HepG2 (cell line): ENCODE measurements around the gene CCDC117. TPM values are rescaled to one million over a fixed set of nuclear protein-coding genes. Genes with fewer than 3 reads are reported as not detected.

ENCODE experiments used
- EHMT2 ChIP-seq: fragments of 200-600 bp; sonication (generic); IDR thresholded peaks from 2 replicates; pipeline ENCODE4 v1.7.0; 2017; ENCODE audit warnings: antibody characterized with exemption, low read depth, low read length, borderline replicate concordance
- FOXA3 ChIP-seq: IDR thresholded peaks from 2 replicates; pipeline ENCODE4 v1.6.1; 2016; ENCODE audit warnings: missing genetic modification reagents, missing compliant biosample characterization
- PHF20 ChIP-seq: sonication (generic); formaldehyde crosslinking; IDR thresholded peaks from 2 replicates; pipeline ENCODE4 v1.5.0; 2020; ENCODE audit warnings: mild to moderate bottlenecking, missing genetic modification reagents
- POLR2AphosphoS2 ChIP-seq: IDR thresholded peaks from 2 replicates; pipeline ENCODE4 v1.6.1; 2011; ENCODE audit warnings: low read depth, low read length, improper control_type of control experiment
- RXRA ChIP-seq: sonication (generic); formaldehyde crosslinking; IDR thresholded peaks from 2 replicates; pipeline ENCODE4 v1.5.1; 2020; ENCODE audit warnings: missing genetic modification reagents
- TAF1 ChIP-seq: sonication (generic); formaldehyde crosslinking; IDR thresholded peaks from 2 replicates; pipeline ENCODE4 v1.4.0; 2020; ENCODE audit warnings: missing genetic modification reagents
- ZNF3 ChIP-seq: IDR thresholded peaks from 2 replicates; pipeline ENCODE4 v1.7.0; 2017; ENCODE audit warnings: inconsistent platforms
- ZNF784 ChIP-seq: sonication (generic); formaldehyde crosslinking; IDR thresholded peaks from 2 replicates; pipeline ENCODE4 v1.5.1; 2020; ENCODE audit warnings: missing genetic modification reagents, mild to moderate bottlenecking, borderline replicate concordance
- polyA plus RNA-seq, 8 experiments: library from polyadenylated mRNA; depleted of rRNA in 3 of 8; stranded (reverse) in 7 of 8; unstranded in 1 of 8; fragments of >200 nt; fragmentation: Illumina TruSeq in 4 of 8; extraction: Trizol in 4 of 8; gene quantifications; 2 replicates each; pipeline versions ENCODE4 v1.2.1 to v1.2.3, GENCODE V29; 2011 to 2016; ENCODE audit warnings: low read depth in 4 of 8, missing spikeins in 1 of 8, mixed read lengths in 1 of 8; ENCODE audit not compliant: insufficient read depth in 1 of 8
- total RNA-seq, 5 experiments: library from RNA; depleted of rRNA; stranded (reverse); fragments of >200 nt; fragmentation: Illumina TruSeq; extraction: Trizol; gene quantifications; 2 replicates each; pipeline ENCODE4 v1.2.3, GENCODE V29; 2016; ENCODE audit warnings: low read depth in 1 of 5
- TF ChIP-seq, protein P1 (sequence below): sonication (generic); formaldehyde crosslinking; IDR thresholded peaks from 2 replicates; pipeline ENCODE4 v1.5.1; 2020; ENCODE audit warnings: mild to moderate bottlenecking, missing genetic modification reagents, moderate library complexity
- TF ChIP-seq, protein P2 (sequence below): sonication (generic); formaldehyde crosslinking; IDR thresholded peaks from 2 replicates; pipeline ENCODE4 v1.4.0; 2020; ENCODE audit warnings: mild to moderate bottlenecking, missing genetic modification reagents
- TF ChIP-seq, protein P3 (sequence below): IDR thresholded peaks from 2 replicates; pipeline ENCODE4 v1.6.1; 2012; ENCODE audit warnings: inconsistent platforms
- TF ChIP-seq, protein P4 (sequence below), 2 experiments: sonication (generic) in 1 of 2; formaldehyde crosslinking in 1 of 2; IDR thresholded peaks; 2 replicates each; pipeline versions ENCODE4 v1.4.0 to v1.6.1; 2018 to 2020; ENCODE audit warnings: missing genetic modification reagents in 2 of 2, borderline replicate concordance in 1 of 2, low read depth in 1 of 2, mild to moderate bottlenecking in 1 of 2, missing biosample characterization in 1 of 2

Gene CCDC117
- total and polyA plus RNA-seq, 2 of the 13 experiments (the other 11 are each of a cell fraction or from before 2014, with no cell fraction given): 12.6 to 34.2 TPM

DNA sequence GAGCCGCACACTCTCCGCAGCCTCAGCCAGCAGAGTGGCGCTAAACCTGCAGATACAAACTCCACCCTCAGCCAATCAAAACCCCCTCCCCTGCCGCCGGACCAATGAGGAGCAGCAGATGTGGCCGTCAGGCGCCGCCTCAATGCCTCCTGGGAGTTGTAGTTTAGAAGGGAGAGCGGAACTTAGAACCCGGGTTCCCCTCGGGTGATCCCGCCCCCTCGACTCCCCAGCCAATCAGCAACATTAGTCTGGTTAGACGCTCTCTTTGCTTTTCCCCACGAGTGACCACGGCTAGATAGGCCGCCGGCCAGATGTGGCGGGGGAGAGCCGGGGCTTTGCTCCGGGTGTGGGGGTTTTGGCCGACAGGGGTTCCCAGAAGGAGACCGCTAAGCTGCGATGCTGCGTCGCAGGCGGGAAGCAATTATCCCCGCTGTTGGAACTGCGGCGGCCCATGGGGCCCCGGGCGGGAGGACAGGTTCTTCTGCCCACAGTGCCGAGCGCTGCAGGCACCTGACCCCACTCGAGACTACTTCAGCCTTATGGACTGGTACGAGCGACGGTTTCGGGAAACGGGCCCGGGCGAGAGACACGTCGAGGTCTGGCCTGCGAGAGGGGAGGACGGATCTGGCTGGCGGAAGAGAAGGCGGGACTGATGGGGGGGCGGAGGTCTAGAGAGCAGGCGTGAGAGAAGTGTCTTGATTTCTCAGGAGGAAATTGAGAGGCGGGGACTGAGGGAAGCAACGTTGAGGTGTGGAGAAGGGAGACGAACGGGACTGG is 30.5 kb upstream of the CCDC117 start, which contains the start of the genes CHEK2 and HSCB (continued):
- TF ChIP-seq FOXA3 (CRISPR knock-in tag) (peak; percentile 44; the same call in 1 of the 2 replicates), TAF1 (CRISPR knock-in tag) (peak; percentile 58; the same call in 1 of the 2 replicates), ZNF784 (CRISPR knock-in tag) (peak; percentile 81; the same call in 1 of the 2 replicates), PHF20 (CRISPR knock-in tag) (peak; percentile 50; the same call in 1 of the 2 replicates), RXRA (CRISPR knock-in tag) (peak; percentile 41; the same call in 1 of the 2 replicates), ZNF3 (no peak; the same call in 1 of the 2 replicates), POLR2AphosphoS2 (no peak), EHMT2 (no peak)
- TF ChIP-seq, protein P1, sequence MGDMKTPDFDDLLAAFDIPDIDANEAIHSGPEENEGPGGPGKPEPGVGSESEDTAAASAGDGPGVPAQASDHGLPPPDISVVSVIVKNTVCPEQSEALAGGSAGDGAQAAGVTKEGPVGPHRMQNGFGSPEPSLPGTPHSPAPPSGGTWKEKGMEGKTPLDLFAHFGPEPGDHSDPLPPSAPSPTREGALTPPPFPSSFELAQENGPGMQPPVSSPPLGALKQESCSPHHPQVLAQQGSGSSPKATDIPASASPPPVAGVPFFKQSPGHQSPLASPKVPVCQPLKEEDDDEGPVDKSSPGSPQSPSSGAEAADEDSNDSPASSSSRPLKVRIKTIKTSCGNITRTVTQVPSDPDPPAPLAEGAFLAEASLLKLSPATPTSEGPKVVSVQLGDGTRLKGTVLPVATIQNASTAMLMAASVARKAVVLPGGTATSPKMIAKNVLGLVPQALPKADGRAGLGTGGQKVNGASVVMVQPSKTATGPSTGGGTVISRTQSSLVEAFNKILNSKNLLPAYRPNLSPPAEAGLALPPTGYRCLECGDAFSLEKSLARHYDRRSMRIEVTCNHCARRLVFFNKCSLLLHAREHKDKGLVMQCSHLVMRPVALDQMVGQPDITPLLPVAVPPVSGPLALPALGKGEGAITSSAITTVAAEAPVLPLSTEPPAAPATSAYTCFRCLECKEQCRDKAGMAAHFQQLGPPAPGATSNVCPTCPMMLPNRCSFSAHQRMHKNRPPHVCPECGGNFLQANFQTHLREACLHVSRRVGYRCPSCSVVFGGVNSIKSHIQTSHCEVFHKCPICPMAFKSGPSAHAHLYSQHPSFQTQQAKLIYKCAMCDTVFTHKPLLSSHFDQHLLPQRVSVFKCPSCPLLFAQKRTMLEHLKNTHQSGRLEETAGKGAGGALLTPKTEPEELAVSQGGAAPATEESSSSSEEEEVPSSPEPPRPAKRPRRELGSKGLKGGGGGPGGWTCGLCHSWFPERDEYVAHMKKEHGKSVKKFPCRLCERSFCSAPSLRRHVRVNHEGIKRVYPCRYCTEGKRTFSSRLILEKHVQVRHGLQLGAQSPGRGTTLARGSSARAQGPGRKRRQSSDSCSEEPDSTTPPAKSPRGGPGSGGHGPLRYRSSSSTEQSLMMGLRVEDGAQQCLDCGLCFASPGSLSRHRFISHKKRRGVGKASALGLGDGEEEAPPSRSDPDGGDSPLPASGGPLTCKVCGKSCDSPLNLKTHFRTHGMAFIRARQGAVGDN (CRISPR knock-in tag): peak; percentile 94
- TF ChIP-seq, protein P2, sequence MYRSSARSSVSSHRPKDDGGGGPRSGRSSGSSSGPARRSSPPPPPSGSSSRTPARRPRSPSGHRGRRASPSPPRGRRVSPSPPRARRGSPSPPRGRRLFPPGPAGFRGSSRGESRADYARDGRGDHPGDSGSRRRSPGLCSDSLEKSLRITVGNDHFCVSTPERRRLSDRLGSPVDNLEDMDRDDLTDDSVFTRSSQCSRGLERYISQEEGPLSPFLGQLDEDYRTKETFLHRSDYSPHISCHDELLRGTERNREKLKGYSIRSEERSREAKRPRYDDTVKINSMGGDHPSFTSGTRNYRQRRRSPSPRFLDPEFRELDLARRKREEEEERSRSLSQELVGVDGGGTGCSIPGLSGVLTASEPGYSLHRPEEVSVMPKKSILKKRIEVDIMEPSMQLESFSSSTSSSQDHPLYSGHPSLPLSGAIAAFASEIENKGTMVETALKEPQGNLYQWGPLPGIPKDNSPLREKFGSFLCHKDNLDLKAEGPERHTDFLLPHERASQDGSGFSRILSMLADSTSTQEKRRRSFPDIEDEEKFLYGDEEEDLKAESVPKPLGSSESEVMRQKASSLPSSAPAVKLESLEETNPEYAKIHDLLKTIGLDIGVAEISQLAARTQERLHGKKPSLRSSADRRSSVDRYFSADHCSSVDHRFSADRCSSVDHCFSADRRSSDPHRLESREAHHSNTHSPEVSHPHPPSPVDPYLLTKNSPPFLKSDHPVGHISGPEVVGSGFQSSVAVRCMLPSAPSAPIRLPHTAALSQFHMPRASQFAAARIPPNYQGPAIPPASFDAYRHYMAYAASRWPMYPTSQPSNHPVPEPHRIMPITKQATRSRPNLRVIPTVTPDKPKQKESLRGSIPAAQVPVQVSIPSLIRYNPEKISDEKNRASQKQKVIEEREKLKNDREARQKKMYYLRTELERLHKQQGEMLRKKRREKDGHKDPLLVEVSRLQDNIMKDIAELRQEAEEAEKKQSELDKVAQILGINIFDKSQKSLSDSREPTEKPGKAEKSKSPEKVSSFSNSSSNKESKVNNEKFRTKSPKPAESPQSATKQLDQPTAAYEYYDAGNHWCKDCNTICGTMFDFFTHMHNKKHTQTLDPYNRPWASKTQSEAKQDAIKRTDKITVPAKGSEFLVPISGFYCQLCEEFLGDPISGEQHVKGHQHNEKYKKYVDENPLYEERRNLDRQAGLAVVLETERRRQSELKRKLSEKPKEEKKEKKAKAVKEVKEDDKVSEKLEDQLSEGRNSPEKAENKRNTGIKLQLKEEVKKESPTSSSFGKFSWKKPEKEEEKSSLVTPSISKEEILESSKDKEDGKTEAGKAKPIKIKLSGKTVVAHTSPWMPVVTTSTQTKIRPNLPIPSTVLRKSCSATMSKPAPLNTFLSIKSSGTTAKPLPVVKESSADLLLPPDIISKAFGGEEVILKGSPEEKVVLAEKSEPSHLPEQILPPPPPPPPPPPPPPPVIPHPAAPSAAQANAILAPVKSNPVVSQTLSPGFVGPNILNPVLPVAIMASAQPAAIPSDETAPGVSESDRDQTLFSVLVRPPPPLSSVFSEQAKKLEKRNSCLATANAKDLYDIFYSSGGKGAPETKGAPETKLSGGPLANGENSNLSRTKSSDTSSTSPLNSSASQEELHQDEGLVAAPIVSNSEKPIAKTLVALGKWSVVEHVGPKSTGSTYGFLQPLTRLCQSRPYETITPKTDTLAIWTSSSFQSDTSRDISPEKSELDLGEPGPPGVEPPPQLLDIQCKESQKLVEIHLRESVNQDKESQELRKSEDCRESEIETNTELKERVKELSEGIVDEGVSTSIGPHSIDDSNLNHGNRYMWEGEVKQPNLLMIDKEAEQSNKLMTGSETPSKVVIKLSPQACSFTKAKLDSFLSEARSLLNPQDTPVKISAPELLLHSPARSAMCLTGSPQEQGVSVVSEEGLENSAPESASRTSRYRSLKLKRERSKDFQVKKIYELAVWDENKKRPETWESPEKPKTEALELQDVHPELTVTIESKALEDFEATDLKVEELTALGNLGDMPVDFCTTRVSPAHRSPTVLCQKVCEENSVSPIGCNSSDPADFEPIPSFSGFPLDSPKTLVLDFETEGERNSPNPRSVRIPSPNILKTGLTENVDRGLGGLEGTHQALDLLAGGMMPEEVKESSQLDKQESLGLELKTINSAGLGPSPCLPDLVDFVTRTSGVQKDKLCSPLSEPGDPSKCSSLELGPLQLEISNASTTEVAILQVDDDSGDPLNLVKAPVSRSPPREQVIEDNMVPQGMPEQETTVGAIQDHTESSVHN (CRISPR knock-in tag): 0 out of 2 replicates have a peak, but pooled peaks have one; percentile 10
- TF ChIP-seq, protein P3, sequence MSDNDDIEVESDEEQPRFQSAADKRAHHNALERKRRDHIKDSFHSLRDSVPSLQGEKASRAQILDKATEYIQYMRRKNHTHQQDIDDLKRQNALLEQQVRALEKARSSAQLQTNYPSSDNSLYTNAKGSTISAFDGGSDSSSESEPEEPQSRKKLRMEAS: peak; percentile 72; the same call in 1 of the 2 replicates
- TF ChIP-seq, protein P4, sequence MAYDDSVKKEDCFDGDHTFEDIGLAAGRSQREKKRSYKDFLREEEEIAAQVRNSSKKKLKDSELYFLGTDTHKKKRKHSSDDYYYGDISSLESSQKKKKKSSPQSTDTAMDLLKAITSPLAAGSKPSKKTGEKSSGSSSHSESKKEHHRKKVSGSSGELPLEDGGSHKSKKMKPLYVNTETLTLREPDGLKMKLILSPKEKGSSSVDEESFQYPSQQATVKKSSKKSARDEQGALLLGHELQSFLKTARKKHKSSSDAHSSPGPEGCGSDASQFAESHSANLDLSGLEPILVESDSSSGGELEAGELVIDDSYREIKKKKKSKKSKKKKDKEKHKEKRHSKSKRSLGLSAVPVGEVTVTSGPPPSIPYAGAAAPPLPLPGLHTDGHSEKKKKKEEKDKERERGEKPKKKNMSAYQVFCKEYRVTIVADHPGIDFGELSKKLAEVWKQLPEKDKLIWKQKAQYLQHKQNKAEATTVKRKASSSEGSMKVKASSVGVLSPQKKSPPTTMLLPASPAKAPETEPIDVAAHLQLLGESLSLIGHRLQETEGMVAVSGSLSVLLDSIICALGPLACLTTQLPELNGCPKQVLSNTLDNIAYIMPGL (CRISPR knock-in tag; IDR thresholded peaks at IDR 0.05; ENCODE audit: borderline replicate concordance in 1 of 2, low read depth in 1 of 2): peak; percentile 66 to 78
